HL-60 (cell line): ENCODE measurements around the gene NLRC5.

ENCODE experiments used
- GABPA ChIP-seq: IDR thresholded peaks from 2 replicates; pipeline ENCODE4 v1.6.1; 2012; ENCODE audit warnings: low read depth
- POLR2AphosphoS5 ChIP-seq: IDR thresholded peaks from 2 replicates; pipeline ENCODE4 v1.6.1; 2012; ENCODE audit warnings: low read depth
- TF ChIP-seq, protein P1 (sequence below): IDR thresholded peaks from one replicate; pipeline ENCODE4 v1.5.1; 2011; ENCODE audit warnings: low read length, control low read depth, inconsistent platforms; ENCODE audit not compliant: insufficient read depth
- TF ChIP-seq, protein P2 (sequence below): IDR thresholded peaks from 2 replicates; pipeline ENCODE4 v1.6.1; 2012; ENCODE audit warnings: low read depth; ENCODE audit not compliant: insufficient replicate concordance

DNA sequence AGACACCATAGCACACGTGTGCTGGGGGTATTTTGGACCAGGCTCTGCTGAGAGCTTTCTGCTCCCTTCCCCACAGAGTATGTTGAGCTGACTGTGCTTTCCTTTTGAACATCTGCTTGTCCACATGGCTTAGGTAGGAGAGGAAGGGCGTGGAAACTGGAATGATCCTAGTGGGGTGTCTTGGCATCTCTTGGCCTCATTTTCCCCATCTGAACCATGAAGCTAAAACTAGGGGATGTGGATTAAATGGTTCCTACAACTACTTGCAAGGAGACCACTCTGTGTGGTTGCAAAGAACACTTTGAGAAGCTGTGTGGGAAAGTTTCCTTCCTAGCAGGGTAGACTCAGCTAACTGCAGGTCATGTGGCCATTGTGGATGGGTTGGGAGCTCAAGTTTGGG, 6.7 kb upstream of the NLRC5 start:
- TF ChIP-seq, protein P1, sequence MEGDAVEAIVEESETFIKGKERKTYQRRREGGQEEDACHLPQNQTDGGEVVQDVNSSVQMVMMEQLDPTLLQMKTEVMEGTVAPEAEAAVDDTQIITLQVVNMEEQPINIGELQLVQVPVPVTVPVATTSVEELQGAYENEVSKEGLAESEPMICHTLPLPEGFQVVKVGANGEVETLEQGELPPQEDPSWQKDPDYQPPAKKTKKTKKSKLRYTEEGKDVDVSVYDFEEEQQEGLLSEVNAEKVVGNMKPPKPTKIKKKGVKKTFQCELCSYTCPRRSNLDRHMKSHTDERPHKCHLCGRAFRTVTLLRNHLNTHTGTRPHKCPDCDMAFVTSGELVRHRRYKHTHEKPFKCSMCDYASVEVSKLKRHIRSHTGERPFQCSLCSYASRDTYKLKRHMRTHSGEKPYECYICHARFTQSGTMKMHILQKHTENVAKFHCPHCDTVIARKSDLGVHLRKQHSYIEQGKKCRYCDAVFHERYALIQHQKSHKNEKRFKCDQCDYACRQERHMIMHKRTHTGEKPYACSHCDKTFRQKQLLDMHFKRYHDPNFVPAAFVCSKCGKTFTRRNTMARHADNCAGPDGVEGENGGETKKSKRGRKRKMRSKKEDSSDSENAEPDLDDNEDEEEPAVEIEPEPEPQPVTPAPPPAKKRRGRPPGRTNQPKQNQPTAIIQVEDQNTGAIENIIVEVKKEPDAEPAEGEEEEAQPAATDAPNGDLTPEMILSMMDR, result no peak
- TF ChIP-seq POLR2AphosphoS5, result no peak
- no peak for TF ChIP-seq GABPA
- TF ChIP-seq, protein P2, sequence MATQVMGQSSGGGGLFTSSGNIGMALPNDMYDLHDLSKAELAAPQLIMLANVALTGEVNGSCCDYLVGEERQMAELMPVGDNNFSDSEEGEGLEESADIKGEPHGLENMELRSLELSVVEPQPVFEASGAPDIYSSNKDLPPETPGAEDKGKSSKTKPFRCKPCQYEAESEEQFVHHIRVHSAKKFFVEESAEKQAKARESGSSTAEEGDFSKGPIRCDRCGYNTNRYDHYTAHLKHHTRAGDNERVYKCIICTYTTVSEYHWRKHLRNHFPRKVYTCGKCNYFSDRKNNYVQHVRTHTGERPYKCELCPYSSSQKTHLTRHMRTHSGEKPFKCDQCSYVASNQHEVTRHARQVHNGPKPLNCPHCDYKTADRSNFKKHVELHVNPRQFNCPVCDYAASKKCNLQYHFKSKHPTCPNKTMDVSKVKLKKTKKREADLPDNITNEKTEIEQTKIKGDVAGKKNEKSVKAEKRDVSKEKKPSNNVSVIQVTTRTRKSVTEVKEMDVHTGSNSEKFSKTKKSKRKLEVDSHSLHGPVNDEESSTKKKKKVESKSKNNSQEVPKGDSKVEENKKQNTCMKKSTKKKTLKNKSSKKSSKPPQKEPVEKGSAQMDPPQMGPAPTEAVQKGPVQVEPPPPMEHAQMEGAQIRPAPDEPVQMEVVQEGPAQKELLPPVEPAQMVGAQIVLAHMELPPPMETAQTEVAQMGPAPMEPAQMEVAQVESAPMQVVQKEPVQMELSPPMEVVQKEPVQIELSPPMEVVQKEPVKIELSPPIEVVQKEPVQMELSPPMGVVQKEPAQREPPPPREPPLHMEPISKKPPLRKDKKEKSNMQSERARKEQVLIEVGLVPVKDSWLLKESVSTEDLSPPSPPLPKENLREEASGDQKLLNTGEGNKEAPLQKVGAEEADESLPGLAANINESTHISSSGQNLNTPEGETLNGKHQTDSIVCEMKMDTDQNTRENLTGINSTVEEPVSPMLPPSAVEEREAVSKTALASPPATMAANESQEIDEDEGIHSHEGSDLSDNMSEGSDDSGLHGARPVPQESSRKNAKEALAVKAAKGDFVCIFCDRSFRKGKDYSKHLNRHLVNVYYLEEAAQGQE, result no peak
